HL-60/S4 (cell line): ENCODE results near the gene SRCIN1.

Experiments used
- in situ Hi-C: fragments of 300-500 bp; cut with MboI; formaldehyde crosslinking; loops from 2 replicates; pipeline ENCODE4 v1.14.3; 2022; ENCODE audit warnings: low sequenced_read_pairs

SRCIN1 gene

GRCh38 chr17:38564254-38564837 lies 41.4 kb downstream of the SRCIN1 start:
- in situ Hi-C loops = no loop called here

GRCh38 chr17:38563362-38564253 lies 42.1 kb downstream of the SRCIN1 start:
- in situ Hi-C loops = no loop called here

DNA sequence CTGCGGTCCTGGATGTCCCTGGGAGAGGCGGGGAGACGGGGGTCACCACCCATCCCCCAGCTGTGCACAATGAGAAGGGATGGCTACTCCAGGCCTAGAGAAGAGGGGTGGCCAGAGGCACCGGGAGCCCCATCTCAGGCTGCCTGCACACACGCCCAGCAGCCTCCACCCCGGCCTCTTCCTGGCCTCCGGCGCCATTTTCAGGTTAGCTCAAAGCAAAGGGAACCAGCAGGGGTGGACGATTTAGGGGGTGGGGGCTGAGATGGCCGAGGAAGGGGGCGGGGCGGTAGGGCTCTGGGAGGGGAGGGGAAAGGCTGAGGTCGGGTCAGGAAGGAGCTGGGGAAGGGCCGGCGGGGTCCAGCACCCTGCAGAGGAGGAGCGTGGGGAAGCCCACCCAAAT lies 42.8 kb downstream of the SRCIN1 start:
- in situ Hi-C loops = no loop called here

GRCh38 chr17:38562215-38562569 lies 43.6 kb downstream of the SRCIN1 start:
- in situ Hi-C loops = no loop called here

- in situ Hi-C loops = no loop called here
Measured at GRCh38 chr17:38561416-38562214, 44.1 kb downstream of the SRCIN1 start.

- in situ Hi-C loops = no loop called here
Measured at GRCh38 chr17:38560503-38561318, 45.0 kb downstream of the SRCIN1 start.

- in situ Hi-C loops = loop anchor here (10.0 kb wide), 1 partner anchor 145 kb away; no protein-coding TSS in a partner anchor
Measured at GRCh38 chr17:38559880-38560230, 45.9 kb downstream of the SRCIN1 start.

DNA sequence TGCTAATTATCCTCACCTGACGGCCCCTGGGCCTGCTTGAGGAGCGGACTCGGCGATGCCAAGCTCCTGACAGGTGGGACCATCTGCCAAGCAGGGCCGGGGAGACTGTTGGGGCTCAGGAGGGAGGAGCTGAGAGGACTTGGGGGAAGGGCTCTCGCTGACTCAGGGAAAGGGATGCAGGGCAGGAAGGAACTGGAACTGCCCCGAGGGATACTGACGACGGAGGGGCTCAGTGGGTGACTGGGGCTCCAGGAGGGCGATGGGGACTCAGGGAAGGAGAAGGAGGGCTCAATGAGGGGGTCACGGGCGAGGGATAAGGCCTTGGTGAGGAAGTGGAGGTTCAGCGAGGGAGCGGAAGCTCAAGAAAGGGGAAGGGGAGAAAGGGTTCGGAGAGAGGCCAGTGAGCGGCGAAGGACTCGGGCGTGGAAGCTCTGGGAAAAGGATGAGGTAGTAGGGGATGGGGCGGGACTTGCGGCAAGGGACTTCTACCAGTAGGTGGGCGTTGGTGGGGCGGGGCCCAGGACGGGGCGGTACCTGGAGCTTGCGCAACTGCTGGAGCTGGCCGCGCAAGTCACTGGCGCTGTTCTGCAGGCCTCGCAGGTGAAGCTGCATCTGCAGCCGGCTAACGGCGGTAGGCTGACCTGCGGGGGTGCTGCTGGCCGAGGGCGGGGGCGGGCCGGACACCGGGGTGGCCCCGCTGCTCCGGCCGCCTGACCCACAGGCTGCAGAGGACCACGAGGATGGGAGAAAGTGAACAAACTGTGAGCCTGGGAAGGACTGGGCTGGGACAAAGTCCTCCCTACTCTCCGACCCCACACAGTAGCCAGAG lies 46.5 kb downstream of the SRCIN1 start:
- in situ Hi-C loops = loop anchor here (10.0 kb wide), 1 partner anchor 144 kb away; no protein-coding TSS in a partner anchor

DNA sequence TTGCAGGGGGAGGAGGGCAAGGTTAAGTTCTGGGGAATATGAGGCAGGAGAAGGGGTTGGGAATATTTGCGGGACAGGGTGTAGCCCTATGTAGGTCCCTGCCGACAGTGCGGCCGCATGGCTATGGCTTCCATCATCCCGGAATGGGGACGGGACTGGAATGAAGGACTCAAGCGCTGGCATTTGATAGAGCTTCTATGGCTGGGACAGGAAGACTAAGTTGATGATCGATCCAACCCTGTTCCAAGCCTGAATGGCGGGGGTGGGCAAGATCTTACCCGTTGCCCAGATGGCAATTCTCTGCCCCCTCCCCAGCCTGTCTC lies 47.1 kb downstream of the SRCIN1 start:
- in situ Hi-C loops = loop anchor here (10.0 kb wide), 1 partner anchor 144 kb away; no protein-coding TSS in a partner anchor

- in situ Hi-C loops = loop anchor here (10.0 kb wide), 1 partner anchor 143 kb away; no protein-coding TSS in a partner anchor
Measured at GRCh38 chr17:38557836-38558727, 47.7 kb downstream of the SRCIN1 start.

DNA sequence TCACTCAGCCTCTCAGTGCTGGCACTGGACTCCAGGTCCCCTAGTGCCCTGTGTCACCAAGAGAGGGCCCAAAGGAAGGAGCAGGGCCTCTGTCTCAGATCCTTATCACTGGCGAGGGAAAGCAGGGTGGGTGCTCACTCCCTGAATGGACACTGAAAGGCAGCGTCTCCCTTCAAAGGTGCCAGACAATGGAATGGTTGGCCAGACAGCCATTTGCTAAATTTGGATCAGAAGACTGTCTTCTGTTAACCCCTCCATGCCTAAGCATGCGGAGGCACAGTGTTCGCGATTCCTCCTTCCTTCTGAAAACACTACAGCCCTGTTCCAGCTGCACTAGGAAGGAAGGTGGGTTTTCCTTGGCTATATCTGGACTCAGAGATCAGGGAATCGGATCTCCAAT lies 48.4 kb downstream of the SRCIN1 start:
- in situ Hi-C loops = loop anchor here (10.0 kb wide), 1 partner anchor 143 kb away; no protein-coding TSS in a partner anchor

GRCh38 chr17:38556239-38556638 lies 49.5 kb downstream of the SRCIN1 start:
- in situ Hi-C loops = loop anchor here (10.0 kb wide), 1 partner anchor 141 kb away; no protein-coding TSS in a partner anchor

DNA sequence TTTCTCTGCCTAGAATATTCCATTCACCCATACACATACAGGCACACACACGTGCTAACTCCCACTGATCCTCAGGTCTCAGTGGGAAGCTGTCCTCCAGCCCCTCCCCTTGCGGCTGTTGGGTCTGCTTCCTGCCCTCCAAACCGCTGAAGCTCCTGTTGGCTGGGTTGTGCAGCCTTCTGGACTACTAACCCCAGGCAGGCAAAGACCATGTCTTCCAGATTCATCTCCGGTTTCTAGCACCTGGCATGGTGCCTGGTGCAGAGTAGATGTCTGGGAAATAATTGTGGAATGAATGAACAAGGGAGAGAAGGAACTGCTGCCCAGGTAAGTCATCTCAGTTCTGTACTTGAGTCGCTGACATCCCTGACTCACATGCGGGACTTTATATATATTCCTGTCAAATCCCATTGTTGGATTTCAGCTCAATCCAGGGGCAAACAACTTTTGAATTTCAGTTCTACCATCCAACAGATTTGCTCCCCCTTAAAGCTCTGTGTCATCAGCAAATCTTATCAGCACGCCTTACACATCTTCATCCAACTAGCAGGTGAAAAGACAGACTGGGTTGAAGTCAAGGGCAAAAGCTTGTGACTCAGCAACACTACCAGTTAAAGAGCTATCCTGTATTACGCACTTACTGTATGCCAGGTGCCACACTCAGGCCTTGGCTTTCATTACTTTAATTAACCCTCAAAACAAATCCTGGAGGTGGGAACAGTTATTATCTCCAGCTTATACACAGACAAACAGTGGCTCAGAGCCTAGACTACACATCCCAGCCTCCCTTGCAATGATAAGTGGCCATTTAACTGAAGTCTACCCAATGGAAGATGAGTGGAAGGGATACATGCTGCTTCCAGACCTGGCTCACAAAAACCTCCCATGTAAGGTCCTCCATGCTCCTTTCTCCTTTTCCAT lies 51.1 kb downstream of the SRCIN1 start:
- in situ Hi-C loops = loop anchor here (10.0 kb wide), 1 partner anchor 140 kb away; no protein-coding TSS in a partner anchor

GRCh38 chr17:38552343-38552742 lies 53.4 kb downstream of the SRCIN1 start:
- in situ Hi-C loops = loop anchor here (10.0 kb wide), 1 partner anchor 138 kb away; no protein-coding TSS in a partner anchor

- in situ Hi-C loops = loop anchor here (10.0 kb wide), 1 partner anchor 136 kb away; no protein-coding TSS in a partner anchor
Measured at GRCh38 chr17:38551121-38551520, 54.6 kb downstream of the SRCIN1 start.

DNA sequence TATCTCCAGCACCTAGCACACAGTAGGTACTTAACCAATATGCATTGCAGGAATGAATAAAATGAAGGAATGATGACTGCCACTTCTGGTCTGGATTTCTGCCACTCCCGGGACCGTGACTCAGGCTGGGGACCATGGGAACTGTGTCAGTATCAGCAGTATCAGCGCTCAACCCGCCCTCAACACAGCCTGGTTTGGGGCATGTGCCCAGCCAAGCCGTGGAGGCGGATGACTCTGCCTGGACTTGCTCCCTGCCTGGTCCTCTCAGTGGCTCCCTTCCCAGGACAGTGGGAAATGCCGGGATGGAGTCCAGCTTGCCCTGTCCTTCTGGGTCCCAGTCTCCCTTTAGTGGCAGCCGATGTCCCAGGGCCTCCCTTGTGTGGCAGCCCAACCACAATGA lies 55.1 kb downstream of the SRCIN1 start:
- in situ Hi-C loops = loop anchor here (10.0 kb wide), 1 partner anchor 136 kb away; no protein-coding TSS in a partner anchor

DNA sequence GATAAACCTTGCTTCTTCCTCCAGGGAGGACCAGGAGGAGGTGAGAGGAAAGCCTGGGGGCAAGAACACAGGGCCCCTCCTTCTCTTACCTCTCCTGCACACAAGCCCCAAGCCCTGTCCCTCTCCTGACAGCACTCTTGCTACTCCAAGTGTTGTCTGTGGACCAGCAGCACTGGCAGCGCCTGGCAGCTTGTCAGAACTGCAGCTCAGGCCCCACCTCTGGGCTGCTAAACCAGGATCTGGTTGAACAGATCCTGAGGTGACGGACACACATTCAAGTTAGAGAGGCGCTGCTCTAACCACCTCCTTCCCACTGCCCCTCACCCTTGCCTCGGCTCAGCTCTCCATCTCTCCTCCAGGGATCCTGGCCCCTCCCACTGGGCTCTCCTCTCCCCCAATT lies 56.5 kb downstream of the SRCIN1 start:
- in situ Hi-C loops = no loop called here
